ENCODE data around the gene ALPK1.
"Not testable (repeated sequence)": the region's sequence is repeated elsewhere in the genome, so short reads cannot be mapped to it uniquely, and the experiment has no call there.

The ALPK1 gene

DNA sequence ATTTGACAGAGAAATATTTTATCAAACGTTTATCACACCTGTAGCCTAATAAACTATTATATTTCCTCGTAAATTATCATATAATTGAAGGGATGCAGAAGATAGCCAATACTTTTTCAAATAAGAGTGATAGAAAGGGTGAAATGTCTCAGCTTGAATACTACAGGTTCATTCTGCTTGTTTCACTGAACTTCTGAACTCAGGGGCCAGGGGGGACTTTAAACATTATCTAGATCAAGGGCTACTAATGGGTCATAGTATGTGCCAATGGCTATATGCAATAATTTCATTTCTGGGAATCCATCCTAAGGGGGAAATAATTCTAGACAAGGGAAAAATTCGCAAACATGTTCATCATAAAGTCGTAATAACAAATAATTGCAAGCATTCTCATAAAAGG, 2.6 kb downstream of the ALPK1 start:
- H3K4me3 ChIP-seq (replicated peaks in 1 of 2; ENCODE audit: low read depth in 2 of 2, low read length in 2 of 2) = no peak overlapping the region
- DNase-seq (ENCODE audit: low read depth in 2 of 2) = no peak
- TF ChIP-seq, protein P1, sequence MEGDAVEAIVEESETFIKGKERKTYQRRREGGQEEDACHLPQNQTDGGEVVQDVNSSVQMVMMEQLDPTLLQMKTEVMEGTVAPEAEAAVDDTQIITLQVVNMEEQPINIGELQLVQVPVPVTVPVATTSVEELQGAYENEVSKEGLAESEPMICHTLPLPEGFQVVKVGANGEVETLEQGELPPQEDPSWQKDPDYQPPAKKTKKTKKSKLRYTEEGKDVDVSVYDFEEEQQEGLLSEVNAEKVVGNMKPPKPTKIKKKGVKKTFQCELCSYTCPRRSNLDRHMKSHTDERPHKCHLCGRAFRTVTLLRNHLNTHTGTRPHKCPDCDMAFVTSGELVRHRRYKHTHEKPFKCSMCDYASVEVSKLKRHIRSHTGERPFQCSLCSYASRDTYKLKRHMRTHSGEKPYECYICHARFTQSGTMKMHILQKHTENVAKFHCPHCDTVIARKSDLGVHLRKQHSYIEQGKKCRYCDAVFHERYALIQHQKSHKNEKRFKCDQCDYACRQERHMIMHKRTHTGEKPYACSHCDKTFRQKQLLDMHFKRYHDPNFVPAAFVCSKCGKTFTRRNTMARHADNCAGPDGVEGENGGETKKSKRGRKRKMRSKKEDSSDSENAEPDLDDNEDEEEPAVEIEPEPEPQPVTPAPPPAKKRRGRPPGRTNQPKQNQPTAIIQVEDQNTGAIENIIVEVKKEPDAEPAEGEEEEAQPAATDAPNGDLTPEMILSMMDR (IDR thresholded peaks at IDR 0.05; ENCODE audit: low read depth, low read length) = no peak

DNA sequence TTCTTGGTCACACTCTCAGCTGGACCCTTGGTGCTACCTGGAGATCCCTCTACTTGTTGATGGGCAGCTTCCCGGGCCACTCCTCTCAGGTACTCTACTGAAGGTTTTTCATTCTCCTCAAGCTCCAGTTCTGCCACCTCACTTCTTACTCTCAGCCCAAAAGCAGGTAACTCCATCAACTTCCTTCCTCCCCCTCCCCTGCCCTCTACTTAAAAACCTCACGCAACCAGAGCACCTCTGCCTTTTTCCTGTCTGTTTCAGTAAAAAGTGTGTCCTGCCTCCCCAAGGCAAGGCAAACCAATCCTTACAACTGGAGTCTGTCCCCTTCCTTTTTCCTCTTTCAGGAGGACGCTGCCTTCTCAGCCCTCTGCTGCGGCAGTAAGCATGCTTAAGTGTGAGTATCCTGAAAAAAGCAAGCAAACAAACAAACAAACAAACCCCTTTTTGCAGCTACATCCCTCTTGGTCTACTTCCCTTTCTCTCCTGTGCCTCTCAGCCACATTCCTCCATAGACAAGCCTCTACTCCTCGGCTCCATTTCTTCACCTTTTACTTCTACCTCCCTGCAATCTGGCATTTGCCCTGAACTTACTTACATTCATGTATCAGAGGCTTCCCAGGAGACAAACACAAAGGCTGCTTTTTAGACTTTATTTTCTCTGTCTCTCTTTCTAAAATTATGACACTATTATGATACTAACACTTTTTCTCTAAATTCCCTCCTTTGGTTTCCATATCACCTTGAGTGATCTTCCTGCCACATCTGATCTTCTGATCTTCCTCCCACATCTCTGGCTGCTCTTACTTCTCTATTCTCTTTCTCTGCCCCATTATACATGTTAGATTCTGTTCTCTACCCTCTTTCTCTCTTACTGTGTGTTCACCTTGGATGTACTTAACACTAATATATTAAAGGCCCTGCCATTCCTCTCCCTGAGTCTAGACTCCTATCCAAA, 5.4 kb downstream of the ALPK1 start:
- no peak overlapping the region for H3K4me3 ChIP-seq (replicated peaks in 1 of 2; ENCODE audit: low read depth in 2 of 2, low read length in 2 of 2)
- TF ChIP-seq, protein P1 (IDR thresholded peaks at IDR 0.05; ENCODE audit: low read depth, low read length) = no peak
- DNase-seq (ENCODE audit: low read depth in 2 of 2) = no peak

DNA sequence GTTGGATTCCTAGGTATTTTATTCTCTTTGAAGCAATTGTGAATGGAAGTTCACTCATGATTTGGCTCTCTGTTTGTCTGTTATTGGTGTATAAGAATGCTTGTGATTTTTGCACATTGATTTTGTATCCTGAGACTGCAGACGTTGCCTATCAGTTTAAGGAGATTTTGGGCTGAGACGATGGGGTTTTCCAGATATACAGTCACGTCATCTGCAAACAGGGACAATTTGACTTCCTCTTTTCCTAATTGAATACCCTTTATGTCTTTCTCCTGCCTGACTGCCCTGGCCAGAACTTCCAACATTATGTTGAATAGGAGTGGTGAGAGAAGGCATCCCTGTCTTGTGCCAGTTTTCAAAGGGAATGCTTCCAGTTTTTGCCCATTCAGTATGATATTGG, 8.3 kb downstream of the ALPK1 start:
- not testable (repeated sequence) for H3K4me3 ChIP-seq (replicated peaks in 1 of 2; ENCODE audit: low read depth in 2 of 2, low read length in 2 of 2); DNase-seq (ENCODE audit: low read depth in 2 of 2)

DNA sequence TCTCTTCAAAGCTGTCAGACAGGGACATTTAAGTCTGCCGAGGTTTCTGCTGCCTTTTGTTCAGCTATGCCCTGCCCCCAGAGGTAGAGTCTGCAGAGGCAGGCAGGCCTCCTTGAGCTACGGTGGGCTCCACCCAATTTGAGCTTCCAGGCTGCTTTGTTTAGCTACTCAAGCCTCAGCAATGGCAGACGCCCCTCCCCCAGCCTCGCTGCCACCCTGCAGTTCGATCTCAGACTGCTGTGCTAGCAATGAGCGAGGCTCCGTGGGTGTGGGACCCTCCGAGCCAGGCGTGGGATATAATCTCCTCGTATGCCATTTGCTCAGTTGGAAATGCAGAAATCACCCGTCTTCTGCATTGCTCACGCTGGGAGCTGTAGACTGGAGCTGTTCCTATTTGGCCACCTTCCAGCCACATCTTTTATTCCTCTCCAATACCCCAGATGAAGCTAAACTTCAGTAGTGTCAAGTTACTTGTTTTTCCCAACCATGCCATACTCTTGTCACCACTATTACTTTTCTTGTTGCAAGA, 12.2 kb downstream of the ALPK1 start:
- not testable (repeated sequence) for H3K4me3 ChIP-seq (replicated peaks in 1 of 2; ENCODE audit: low read depth in 2 of 2, low read length in 2 of 2)
- peak; percentile 38 to 77 for DNase-seq (ENCODE audit: low read depth in 2 of 2)

DNA sequence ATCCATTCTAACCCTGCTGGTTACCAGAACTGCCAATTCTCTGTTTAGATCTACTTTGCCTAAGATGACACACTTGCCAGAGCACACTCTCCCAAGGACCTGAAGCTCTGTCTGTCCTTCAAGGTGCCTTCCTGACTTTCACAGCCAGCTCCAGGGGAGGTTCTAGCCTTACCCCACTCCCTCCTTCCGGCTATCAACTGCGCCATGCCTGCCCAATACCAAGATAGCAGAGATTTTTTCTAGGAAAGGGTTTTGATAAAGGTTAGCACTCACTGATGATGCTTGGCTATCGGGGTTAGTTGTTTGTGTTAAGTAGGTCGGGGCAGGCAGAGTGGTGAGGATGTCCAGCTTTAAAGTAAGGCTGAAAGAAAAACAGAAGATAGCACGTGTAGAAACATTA, 14.3 kb downstream of the ALPK1 start:
- TF ChIP-seq, protein P1 (IDR thresholded peaks at IDR 0.05; ENCODE audit: low read depth, low read length) = no peak
- no peak for DNase-seq (ENCODE audit: low read depth in 2 of 2)
- H3K4me3 ChIP-seq (replicated peaks in 1 of 2; ENCODE audit: low read depth in 2 of 2, low read length in 2 of 2) = no peak overlapping the region

DNA sequence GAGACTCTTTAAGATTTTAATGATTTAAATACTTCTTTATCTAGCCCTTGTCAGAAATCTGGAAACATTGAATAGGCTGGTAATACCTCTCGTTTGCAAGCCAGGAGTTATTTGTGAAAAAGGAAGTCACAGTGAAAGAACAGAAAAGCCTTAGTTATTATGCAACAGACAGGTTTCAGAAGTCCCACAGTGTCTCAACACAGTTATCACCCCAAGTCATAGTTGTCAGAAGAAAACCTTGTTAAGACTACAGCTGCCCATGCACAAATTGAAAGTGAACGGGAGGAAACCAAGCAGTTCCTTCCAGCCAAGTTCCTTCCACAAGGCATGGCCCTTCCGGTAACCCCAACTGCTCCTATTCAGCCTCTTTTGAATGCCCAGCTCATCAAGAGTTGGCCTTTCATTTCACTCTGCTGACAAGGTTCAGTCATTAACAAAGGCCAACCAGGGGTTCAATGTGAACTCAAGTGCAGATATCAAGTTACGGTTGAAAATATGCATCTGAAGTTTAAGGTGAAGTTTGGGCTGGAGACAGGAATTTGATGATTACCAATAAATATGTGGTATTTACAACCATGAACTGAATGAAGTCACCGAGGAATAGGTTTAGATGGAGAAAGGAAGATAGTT, 15.6 kb downstream of the ALPK1 start:
- no peak for DNase-seq (ENCODE audit: low read depth in 2 of 2)
- H3K4me3 ChIP-seq (replicated peaks in 1 of 2; ENCODE audit: low read depth in 2 of 2, low read length in 2 of 2) = no peak overlapping the region

DNA sequence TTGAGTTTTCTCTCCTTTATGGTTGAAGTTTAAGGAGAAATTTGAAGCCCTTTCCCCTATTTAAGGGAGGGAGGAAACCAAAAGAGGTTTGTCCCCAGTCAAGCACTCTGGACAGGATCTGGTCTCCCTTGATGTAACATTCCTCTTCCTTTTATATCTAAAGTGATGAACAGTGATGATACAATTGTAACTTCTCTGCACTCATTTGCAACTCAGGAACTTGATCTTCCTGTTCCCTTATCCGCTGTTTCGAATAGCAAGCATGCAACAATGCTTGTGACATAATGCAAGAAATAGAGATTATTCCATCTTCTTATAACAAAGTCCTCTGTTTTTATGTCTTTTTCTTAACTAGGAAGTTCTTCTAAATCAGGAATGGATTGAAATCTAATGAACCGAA, 18.3 kb downstream of the ALPK1 start:
- no peak for DNase-seq (ENCODE audit: low read depth in 2 of 2)
- TF ChIP-seq, protein P1 (IDR thresholded peaks at IDR 0.05; ENCODE audit: low read depth, low read length) = no peak
- no peak overlapping the region for H3K4me3 ChIP-seq (replicated peaks in 1 of 2; ENCODE audit: low read depth in 2 of 2, low read length in 2 of 2)

More for the DNA sequence above, 15.6 kb downstream of the ALPK1 start:
- TF ChIP-seq, protein P1 (IDR thresholded peaks at IDR 0.05; ENCODE audit: low read depth, low read length) = no peak
